ENCODE data around the gene NTM.

Gene NTM

GRCh38 chr11:131665344-131665968 is 295.0 kb downstream of the NTM start:
- in situ Hi-C loops (cut with HindIII; ENCODE audit: low sequenced_read_pairs), result no loop called here
- TF ChIP-seq CTCF (IDR thresholded peaks at IDR 0.05; ENCODE audit: low read depth, low read length), result no peak
- DNase-seq (ENCODE audit: low read depth, low spot score), result no peak
- H3K4me3 ChIP-seq (ENCODE audit: low read depth, low read length), result no peak overlapping the region

GRCh38 chr11:131666006-131666405 is 295.6 kb downstream of the NTM start:
- in situ Hi-C loops (cut with HindIII; ENCODE audit: low sequenced_read_pairs), result no loop called here
- H3K4me3 ChIP-seq (ENCODE audit: low read depth, low read length), result no peak overlapping the region
- no peak for DNase-seq (ENCODE audit: low read depth, low spot score)
- TF ChIP-seq CTCF (IDR thresholded peaks at IDR 0.05; ENCODE audit: low read depth, low read length), result no peak

- no peak for TF ChIP-seq CTCF (IDR thresholded peaks at IDR 0.05; ENCODE audit: low read depth, low read length)
- peak; percentile 66 for DNase-seq (ENCODE audit: low read depth, low spot score)
- in situ Hi-C loops (cut with HindIII; ENCODE audit: low sequenced_read_pairs), result no loop called here
- no peak overlapping the region for H3K4me3 ChIP-seq (ENCODE audit: low read depth, low read length)
Measured at GRCh38 chr11:131666617-131667016, 296.2 kb downstream of the NTM start.

- H3K4me3 ChIP-seq (ENCODE audit: low read depth, low read length), result no peak overlapping the region
- DNase-seq (ENCODE audit: low read depth, low spot score), result no peak
- no peak for TF ChIP-seq CTCF (IDR thresholded peaks at IDR 0.05; ENCODE audit: low read depth, low read length)
- in situ Hi-C loops (cut with HindIII; ENCODE audit: low sequenced_read_pairs), result no loop called here
Measured at GRCh38 chr11:131667566-131667965, 297.2 kb downstream of the NTM start.

GRCh38 chr11:131668500-131669400 is 298.3 kb downstream of the NTM start:
- DNase-seq (ENCODE audit: low read depth, low spot score), result peak; percentile 26
- in situ Hi-C loops (cut with HindIII; ENCODE audit: low sequenced_read_pairs), result no loop called here
- peak; percentile 76 for TF ChIP-seq CTCF (IDR thresholded peaks at IDR 0.05; ENCODE audit: low read depth, low read length)
- no peak overlapping the region for H3K4me3 ChIP-seq (ENCODE audit: low read depth, low read length)

GRCh38 chr11:131669401-131669780 is 299.0 kb downstream of the NTM start:
- in situ Hi-C loops (cut with HindIII; ENCODE audit: low sequenced_read_pairs), result no loop called here
- no peak for DNase-seq (ENCODE audit: low read depth, low spot score)
- H3K4me3 ChIP-seq (ENCODE audit: low read depth, low read length), result no peak overlapping the region
- no peak for TF ChIP-seq CTCF (IDR thresholded peaks at IDR 0.05; ENCODE audit: low read depth, low read length)

Data from astrocyte of the spinal cord (primary cell).